Liver (tissue), 3 donors: ENCODE measurements around the gene ANKRD10.

ENCODE experiments used
- CTCF ChIP-seq: fragments of 150-350 bp; IDR thresholded peaks from 2 replicates; pipeline ENCODE4 v1.5.1; 2017; ENCODE audit warnings: improper control_type of control experiment, low read depth, low read length; ENCODE audit not compliant: missing input control
- EGR1 ChIP-seq, 2 donors: IDR thresholded peaks; 2 replicates each; pipeline ENCODE4 v1.6.1; 2016 to 2018; ENCODE audit warnings: antibody characterized with exemption in 2 of 2, low read depth in 2 of 2
- FOXA1 ChIP-seq: IDR thresholded peaks from 2 replicates; pipeline ENCODE4 v1.6.1; 2016; ENCODE audit warnings: antibody characterized with exemption
- GABPA ChIP-seq, 2 donors: IDR thresholded peaks in 1 of 2; conservative IDR thresholded peaks in 1 of 2; 2 replicates each; pipeline ENCODE4 v1.6.1; 2016; ENCODE audit warnings: antibody characterized with exemption in 2 of 2, mild to moderate bottlenecking in 1 of 2, moderate library complexity in 1 of 2
- HNF4A ChIP-seq, 2 donors: conservative IDR thresholded peaks; 2 replicates each; pipeline ENCODE4 v1.6.1; 2016; ENCODE audit warnings: antibody characterized with exemption in 2 of 2, mild to moderate bottlenecking in 2 of 2
- JUND ChIP-seq, 2 donors: IDR thresholded peaks; 2 replicates each; pipeline ENCODE4 v1.6.1; 2016; ENCODE audit warnings: antibody characterized with exemption in 2 of 2
- MAX ChIP-seq: IDR thresholded peaks from 2 replicates; pipeline ENCODE4 v1.6.1; 2016; ENCODE audit warnings: antibody characterized with exemption
- RAD21 ChIP-seq, 2 donors: IDR thresholded peaks; 2 replicates each; pipeline ENCODE4 v1.6.1; 2016; ENCODE audit warnings: antibody characterized with exemption in 2 of 2, mild to moderate bottlenecking in 2 of 2
- REST ChIP-seq: IDR thresholded peaks from 2 replicates; pipeline ENCODE4 v1.6.1; 2016; ENCODE audit warnings: antibody characterized with exemption, mild to moderate bottlenecking
- SP1 ChIP-seq: IDR thresholded peaks from 2 replicates; pipeline ENCODE4 v1.6.1; 2018; ENCODE audit warnings: antibody characterized with exemption, mild to moderate bottlenecking
- TAF1 ChIP-seq: conservative IDR thresholded peaks from 2 replicates; pipeline ENCODE4 v1.6.1; 2016; ENCODE audit warnings: antibody characterized with exemption, mild to moderate bottlenecking
- YY1 ChIP-seq: IDR thresholded peaks from 2 replicates; pipeline ENCODE4 v1.6.1; 2016; ENCODE audit warnings: antibody characterized with exemption, mild to moderate bottlenecking
- donor health status: healthy.
- donor health status: healthy.

- TF ChIP-seq CTCF (no peak), TAF1 (no peak), EGR1 (IDR thresholded peaks at IDR 0.05; ENCODE audit: low read depth in 2 of 2) (no peak), MAX (no peak), REST (no peak), HNF4A (conservative IDR thresholded peaks at IDR 0.05) (no peak), GABPA (IDR thresholded peaks at IDR 0.05 in 1 of 2, conservative IDR thresholded peaks at IDR 0.05 in 1 of 2) (no peak), SP1 (no peak), FOXA1 (no peak), JUND (IDR thresholded peaks at IDR 0.05) (no peak), YY1 (no peak), RAD21 (IDR thresholded peaks at IDR 0.05) (no peak)
Observed at GRCh38 chr13:110915874-110916206, 971 bp upstream of the ANKRD10 start.
